Jurkat, Clone E6-1 (cell line): ENCODE data around the gene COPS9.

Experiments
- DNase-seq: peaks from one replicate; pipeline ENCODE4 v3.0.0-alpha.2; 2011; ENCODE audit warnings: low read depth, low spot score
- H3K4me3 ChIP-seq: 2 replicates; pipeline ENCODE4 v1.5.1; 2011; ENCODE audit warnings: mild to moderate bottlenecking, low read length, control low read depth, moderate library complexity

The COPS9 gene

GRCh38 chr2:240154606-240155005 lies 18.5 kb upstream of the COPS9 start:
- no peak for DNase-seq
- H3K4me3 ChIP-seq: no peak overlapping the region

DNA sequence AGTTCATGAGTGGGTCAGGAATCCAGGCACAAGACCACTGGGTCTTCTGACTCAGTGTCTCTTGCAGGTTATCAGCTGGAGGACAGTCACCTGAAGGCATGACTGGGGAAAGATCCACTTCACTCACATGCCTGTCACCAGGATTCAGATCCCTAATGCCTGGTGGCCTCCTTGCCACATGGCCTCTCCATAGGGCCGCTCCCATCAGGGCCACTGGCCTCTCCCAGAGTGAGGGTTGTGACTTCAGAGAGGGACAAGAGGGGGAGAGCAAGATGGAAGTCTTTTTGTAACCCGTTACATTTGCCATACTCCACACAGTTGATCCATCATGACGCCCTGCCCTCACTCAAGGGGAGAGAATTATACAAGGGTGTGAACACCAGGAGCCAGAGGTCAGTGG lies 17.3 kb upstream of the COPS9 start:
- no peak for DNase-seq
- no peak overlapping the region for H3K4me3 ChIP-seq

DNA sequence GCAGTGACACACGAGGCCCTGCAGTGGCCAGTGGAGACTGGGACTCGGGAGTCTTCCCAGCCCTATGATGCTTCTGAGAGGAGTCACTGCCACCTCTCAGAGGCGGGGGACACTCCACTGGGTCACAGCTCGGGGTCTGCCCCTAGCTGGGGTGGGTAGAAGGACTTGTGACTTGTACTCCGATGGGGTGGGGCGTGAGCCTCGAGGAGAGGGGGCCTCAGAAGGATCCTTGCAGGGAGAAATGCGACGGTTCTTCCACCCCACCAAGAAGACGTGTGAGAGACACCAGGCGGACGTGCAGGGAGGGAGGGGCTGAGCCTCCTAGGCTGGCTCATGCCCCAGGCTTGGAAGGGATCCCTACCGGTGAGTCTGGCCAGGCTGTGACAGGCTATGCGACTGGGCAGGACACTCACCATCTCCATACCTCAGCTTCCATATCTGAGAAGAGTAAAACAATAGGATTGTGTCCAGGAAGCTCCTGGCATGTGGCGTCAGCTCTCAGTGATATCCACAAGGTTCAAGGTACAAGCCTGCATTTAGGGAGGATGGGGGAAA lies 15.4 kb upstream of the COPS9 start:
- DNase-seq: no peak
- H3K4me3 ChIP-seq: no peak overlapping the region

GRCh38 chr2:240149943-240150784 lies 14.1 kb upstream of the COPS9 start:
- DNase-seq: no peak
- H3K4me3 ChIP-seq: no peak overlapping the region

DNA sequence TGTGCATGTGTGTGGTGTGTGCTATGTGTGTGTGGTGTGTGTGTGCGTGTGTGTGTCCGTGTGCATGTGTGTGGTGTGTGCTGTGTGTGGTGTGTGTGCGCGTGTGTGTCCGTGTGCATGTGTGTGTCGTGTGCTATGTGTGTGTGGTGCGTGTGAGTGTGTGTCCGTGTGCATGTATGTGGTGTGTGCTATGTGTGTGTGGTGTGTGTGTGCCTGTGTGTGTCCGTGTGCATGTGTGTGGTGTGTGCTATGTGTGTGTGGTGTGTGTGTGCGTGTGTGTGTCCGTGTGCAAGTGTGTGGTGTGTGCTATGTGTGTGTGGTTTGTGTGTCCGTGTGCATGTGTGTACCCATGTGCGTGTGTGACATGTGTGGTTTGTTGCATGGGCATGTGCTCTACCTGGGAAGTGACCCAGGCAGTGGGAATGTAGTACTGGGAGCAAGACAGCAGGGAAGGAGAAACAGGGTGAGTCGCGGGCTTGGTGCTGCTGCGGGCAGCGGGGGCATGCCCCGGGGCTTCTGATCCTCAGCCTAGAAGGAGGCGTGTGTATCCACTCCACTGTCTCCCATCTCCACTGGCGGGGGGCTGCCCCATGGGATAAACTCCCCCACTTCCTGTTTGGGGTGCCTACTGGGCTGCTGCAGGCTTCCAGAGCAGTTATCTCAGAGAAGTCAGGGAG lies 11.9 kb upstream of the COPS9 start:
- no peak for DNase-seq
- H3K4me3 ChIP-seq: no peak overlapping the region

DNA sequence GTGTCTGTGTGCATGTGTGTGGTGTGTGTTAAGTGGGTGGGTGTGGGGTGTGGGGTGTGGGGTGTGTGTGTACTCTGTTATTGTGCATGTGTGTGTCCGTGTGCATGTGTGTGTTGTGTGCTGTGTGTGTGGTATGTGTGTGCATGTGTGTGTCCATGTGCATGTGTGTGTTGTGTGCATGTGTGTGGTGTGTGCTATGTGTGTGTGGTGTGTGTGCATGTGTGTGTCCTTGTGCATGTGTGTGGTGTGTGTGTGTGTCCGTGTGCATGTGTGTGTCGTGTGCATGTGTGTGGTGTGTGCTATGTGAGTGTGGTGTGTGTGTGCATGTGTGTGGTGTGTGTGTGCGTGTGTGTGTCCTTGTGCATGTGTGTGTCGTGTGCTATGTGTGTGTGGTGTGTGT lies 11.3 kb upstream of the COPS9 start:
- no peak for DNase-seq
- H3K4me3 ChIP-seq: no peak overlapping the region

DNA sequence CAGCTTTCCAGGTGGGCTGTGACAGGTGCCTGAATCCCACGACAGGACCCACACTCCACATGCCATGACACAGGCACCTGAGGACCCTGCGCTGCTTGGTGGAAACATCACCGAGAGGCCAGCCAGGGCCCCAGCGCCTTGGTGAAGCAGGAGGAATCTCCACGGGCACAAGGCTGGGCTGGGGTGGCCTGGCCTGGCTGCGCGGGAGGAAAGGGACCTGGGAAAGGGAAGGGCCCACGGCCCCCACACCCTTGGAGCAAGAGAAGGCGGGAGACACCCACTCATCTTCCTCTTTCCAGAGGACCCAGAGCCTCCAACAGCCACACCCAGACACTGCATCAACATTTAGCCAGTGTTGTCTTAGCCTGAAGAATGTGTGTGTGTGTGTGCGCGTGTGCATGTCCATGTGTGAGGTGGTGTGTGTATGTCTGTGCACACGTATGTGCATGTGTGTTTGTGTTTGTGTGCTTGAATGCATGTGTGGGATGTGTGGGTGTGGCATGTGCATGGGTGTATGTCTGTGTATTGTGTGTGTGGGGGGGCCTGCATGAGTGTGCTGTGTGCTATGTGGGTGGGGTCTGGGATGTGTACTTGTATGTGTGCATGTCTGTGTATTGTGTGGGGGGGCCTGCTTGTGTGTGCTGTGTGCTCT lies 10.6 kb upstream of the COPS9 start:
- no peak for DNase-seq
- no peak overlapping the region for H3K4me3 ChIP-seq

GRCh38 chr2:240146141-240146561 lies 10.0 kb upstream of the COPS9 start:
- DNase-seq: no peak
- no peak overlapping the region for H3K4me3 ChIP-seq

GRCh38 chr2:240145461-240145860 lies 9.4 kb upstream of the COPS9 start:
- no peak for DNase-seq
- no peak overlapping the region for H3K4me3 ChIP-seq

GRCh38 chr2:240144649-240145261 lies 8.7 kb upstream of the COPS9 start:
- no peak for DNase-seq
- no peak overlapping the region for H3K4me3 ChIP-seq

DNA sequence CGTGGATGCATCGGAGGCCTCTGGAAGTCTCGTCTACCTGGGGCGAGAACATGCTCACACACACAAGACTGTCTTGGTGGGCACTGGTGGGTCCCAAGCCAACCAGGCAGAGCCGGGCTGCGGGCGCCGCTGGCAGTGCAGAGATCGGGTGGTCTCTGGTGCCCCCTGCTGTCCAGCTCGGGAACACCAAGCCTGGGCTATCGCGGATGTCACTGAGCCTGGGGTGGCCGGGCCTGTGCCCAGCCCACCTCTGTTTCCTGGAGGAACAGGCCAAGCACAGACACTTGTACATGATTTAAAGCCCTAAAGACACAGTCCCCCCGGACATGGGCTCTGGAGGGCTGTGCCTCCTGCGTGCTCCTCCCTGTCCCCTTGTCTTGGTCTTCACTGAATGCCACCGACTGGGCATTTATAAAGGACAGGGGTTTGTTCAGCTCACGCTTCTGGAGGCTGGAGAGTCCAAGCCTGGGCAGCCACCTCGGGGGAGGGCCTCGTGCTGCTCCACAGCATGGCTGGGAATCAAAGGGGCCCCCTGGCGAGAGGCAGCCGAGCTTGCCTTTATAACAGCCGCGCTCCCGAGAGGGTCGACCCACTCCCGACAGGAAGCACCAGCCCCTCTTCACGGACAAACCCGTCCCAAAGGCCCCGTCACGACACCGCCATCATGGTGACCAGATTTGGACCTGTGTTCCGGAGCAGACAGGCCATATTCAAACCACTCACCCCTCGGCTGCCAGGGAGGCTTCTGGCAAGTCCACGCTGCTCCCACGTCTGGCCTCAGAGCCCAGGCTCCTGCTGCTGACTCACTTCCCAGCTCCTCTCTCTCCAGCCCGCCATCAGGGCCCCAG lies 7.9 kb upstream of the COPS9 start:
- no peak for DNase-seq
- H3K4me3 ChIP-seq: no peak overlapping the region

DNA sequence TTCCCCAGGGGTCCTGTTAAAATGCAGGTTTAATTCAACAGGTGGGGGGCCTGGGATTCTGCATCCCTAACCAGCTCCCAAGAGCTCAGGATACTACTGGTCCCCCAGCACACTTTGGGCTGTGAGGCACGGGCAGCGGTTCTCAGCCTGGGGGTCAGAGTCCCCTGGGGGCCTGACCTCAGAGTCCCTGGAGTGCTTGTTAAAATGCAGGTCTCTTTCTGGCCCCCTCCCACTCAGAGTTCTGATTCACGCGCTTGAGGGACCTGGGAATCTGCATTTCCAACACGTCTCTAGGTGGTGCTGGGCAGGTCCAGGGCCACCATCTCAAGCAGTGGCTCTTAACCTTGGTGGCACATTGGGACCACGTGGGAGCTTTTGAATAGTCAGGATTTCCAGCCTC lies 7.2 kb upstream of the COPS9 start:
- H3K4me3 ChIP-seq: no peak overlapping the region
- no peak for DNase-seq

- H3K4me3 ChIP-seq: no peak overlapping the region
- no peak for DNase-seq
These were observed 6.8 kb upstream of the COPS9 start for GRCh38 chr2:240142859-240143258.

DNA sequence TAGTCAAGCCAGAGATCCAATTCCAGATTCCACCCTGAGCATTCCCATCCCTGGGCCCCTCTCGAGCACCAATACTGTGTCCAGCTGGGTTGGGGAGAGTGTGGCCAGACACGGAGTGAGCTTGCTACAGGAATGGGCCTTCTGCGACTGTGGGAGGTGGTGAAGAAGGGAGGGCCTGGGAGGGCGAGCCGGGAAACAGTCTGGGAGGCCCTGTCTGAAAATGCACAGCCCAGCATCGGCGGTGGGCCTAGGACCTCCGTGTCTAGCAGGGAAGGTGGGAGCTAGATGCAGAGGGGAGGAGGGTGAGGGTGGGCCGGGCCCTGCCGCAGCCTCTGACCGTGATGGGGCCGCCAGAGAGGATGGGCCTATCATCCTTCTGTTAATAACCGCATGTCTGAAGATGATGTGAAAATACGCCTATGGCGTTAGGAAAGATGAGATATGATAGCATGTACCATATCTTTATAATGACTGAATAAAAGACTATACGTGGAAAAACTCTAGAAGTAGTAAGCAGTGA lies 6.2 kb upstream of the COPS9 start:
- H3K4me3 ChIP-seq: no peak overlapping the region
- no peak for DNase-seq

GRCh38 chr2:240141736-240142135 lies 5.6 kb upstream of the COPS9 start:
- no peak overlapping the region for H3K4me3 ChIP-seq
- DNase-seq: no peak

GRCh38 chr2:240140920-240141319 lies 4.8 kb upstream of the COPS9 start:
- H3K4me3 ChIP-seq: no peak overlapping the region
- DNase-seq: no peak

GRCh38 chr2:240140511-240140910 lies 4.4 kb upstream of the COPS9 start, which contains the start of gene OTOS:
OTOS (minus strand) TSS chr2:240140658; CDS start chr2:240140326, 332 bp downstream.
- DNase-seq: no peak
- no peak within 1 kb of the TSS for H3K4me3 ChIP-seq

GRCh38 chr2:240139666-240140393 lies 3.7 kb upstream of the COPS9 start:
- no peak for DNase-seq

More at GRCh38 chr2:240139666-240140393, 3.7 kb upstream of the COPS9 start:
- H3K4me3 ChIP-seq: no peak overlapping the region
